Erythroblast (primary cell): ENCODE results near the gene RPLP1.

ENCODE experiments used
- GATA1 ChIP-seq: IDR thresholded peaks from 2 replicates; pipeline ENCODE4 v1.6.1; 2011; ENCODE audit warnings: low read depth, mild to moderate bottlenecking, control low read depth, low read length, moderate library complexity
- POLR2A ChIP-seq: IDR thresholded peaks from 2 replicates; pipeline ENCODE4 v1.6.1; 2011; ENCODE audit warnings: mild to moderate bottlenecking, low read length

DNA sequence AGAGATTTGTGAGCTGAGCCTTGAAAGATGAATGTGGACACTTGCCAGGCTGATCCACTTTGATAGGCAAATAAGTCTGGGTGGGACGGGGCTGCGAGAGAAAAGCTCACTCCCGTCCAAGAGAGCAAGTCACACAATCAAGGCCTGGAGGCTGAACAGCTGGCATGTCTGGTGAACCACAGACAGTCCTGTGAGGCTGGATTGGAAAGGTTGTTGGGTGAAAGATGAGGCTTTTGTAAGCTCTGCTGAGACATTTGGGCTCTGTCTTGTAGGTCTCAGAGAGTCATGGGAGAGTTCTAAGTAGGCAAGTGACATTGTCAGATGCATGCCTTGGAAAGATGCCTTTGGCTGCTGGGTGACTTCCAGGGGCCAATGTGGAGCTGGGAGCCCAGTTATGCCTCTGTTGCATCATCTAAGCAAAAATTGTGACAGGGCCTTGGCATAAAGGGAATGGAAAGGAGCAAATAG, 38.5 kb downstream of the RPLP1 start:
- no peak for TF ChIP-seq POLR2A
- TF ChIP-seq GATA1, result no peak
